H1 (cell line): Measurements from ENCODE around the gene GAN. TPM values are rescaled to one million over a fixed set of nuclear protein-coding genes. Genes with fewer than 3 reads are reported as not detected.

Source experiments
- CEBPB ChIP-seq: IDR thresholded peaks from 2 replicates; pipeline ENCODE4 v1.6.1; 2012; ENCODE audit warnings: low read depth, low read length
- RAD21 ChIP-seq, 2 experiments: IDR thresholded peaks in 1 of 2; conservative IDR thresholded peaks in 1 of 2; 2 replicates each; pipeline ENCODE4 v1.6.1; 2011; ENCODE audit warnings: low read depth in 2 of 2, low read length in 2 of 2, improper control_type of control experiment in 1 of 2, inconsistent platforms in 1 of 2, mild to moderate bottlenecking in 1 of 2, moderate library complexity in 1 of 2
- polyA plus RNA-seq, 7 experiments: library from polyadenylated mRNA; depleted of rRNA in 3 of 7; stranded (reverse) in 5 of 7; unstranded in 2 of 7; fragments of >200 nt in 5 of 7; fragments of 200-250 nt in 2 of 7; gene quantifications; 1 replicate in 5 of 7; 2 replicates in 1 of 7; 4 replicates in 1 of 7; pipeline versions ENCODE4 v1.2.1 to v1.2.3, GENCODE V29; 2011 to 2013; ENCODE audit warnings: missing spikeins in 2 of 7, mixed read lengths in 2 of 7
- total RNA-seq: library from RNA; stranded (reverse); fragmentation: NEBNext Ultra II Directional; extraction: Animal tissue kit (Norgen Biotek cat#: 25700); gene quantifications from 2 replicates; pipeline ENCODE4 v1.2.1, GENCODE V29; 2021

The GAN gene
- total and polyA plus RNA-seq, 2 of the 8 experiments (the other 6 are each of a cell fraction or from before 2014, with no cell fraction given) = 4.5 to 23.9 TPM

DNA sequence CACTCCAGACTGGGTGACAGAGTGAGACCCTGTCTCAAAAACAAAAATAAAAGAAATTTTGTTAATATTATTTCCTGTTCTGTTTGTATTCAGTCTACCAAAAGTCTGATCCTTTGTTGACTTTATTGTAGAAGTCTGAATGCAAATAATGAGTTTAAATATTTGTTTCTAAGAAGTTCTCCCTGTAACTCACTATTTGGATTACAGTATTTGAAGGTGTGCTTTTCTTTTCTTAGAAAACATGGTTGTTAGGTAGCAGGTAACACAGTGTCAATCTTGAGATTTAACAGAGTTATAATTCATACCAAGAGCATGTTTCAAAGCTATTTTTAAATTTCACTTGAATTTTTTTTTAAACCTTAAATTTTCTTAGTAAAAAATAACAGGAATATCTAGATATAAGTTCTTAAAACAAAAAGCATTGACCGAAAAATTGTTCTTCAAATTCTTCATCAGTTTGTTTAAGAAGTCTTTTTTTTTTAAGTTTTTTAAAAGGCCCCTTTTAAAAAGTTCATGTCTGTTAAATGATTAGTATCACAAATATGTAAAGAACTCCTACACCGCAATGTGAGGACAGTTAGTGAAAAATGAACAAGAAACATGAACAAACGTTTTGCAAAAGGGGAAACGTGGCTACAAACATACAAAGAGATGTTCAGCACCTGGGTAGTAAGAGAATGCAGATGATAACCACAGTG is 35.0 kb downstream of the GAN start (continued):
- TF ChIP-seq RAD21 (IDR thresholded peaks at IDR 0.05 in 1 of 2, conservative IDR thresholded peaks at IDR 0.05 in 1 of 2; ENCODE audit: low read depth in 2 of 2, low read length in 2 of 2) (no peak), CEBPB (no peak)
